Measurements from ENCODE around the gene ADAMTS12. TPM values are rescaled to one million over a fixed set of nuclear protein-coding genes. Genes with fewer than 3 reads are reported as not detected.

The ADAMTS12 gene
- polyA plus RNA-seq, 3 donors from 2014 or later = not detected

DNA sequence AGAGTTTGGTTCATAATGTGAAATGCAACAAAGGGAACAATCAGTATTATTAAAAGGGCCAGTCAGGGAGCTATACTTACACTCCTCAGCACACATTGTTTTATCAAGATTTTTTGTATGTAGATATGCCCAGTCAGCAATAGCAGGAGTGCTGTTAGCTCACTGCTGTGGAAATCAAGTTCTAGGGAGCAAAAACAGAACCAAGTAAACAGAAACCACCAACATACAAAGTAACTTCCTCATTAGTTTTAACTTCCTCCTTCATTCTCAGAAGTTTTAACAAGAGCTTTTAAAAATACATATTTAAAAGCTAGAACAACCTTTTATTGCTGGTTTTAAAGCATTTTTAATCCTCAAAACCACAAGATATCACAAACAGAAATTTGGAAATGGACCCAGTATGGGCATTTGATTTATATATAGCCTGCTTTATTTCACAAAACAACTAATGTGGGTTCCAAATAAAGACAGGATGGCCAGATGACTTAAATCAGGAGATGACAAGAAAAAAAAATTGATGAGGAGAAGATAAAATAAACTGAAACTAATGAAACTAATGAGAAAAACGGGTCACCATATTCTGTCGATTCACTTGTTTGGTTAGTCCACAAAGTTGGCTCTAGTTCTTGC lies 178.5 kb downstream of the ADAMTS12 start:
- Mint-ChIP-seq H3K9me3 (peaks cover 0 to 16% (median 7%) of the 10 kb centered on the region in 6 donors), H3K4me3 (no peak overlapping the region), H3K4me1 (no peaks in the 10 kb centered on the region), H3K27ac (no peak overlapping the region), H3K36me3 (no peaks in the 10 kb centered on the region), H3K27me3 (ENCODE audit: low read depth in 3 of 3) (peaks cover 0 to 2% (median 1%) of the 10 kb centered on the region in 3 donors)
- no peak for DNase-seq

DNA sequence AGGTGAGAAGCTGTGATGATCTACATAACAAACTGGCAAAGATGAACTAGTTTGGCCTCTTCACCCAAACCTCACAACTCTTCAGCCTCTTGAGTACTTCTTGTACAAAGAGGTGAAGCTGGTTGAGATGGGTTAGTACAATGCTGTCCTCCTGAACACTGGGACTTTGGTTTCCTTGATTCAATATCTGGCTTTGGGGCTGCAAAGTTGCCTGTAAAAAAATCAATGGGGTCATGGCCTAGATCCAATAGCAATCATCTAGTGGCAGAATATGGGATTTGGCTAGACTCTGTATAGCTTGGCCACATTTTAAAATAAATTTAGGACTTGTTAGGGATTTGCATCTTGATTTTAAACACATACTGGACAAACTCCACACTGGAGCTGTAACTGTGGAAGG lies 179.1 kb downstream of the ADAMTS12 start:
- H3K4me1 Mint-ChIP-seq = no peaks in the 10 kb centered on the region
- H3K27ac Mint-ChIP-seq = no peak overlapping the region
- peaks cover 3 to 16% (median 8%) of the 10 kb centered on the region in 6 donors for H3K9me3 Mint-ChIP-seq
- no peaks in the 10 kb centered on the region for H3K36me3 Mint-ChIP-seq
- peaks cover 1 to 3% (median 2%) of the 10 kb centered on the region in 3 donors for H3K27me3 Mint-ChIP-seq (ENCODE audit: low read depth in 3 of 3)
- no peak overlapping the region for H3K4me3 Mint-ChIP-seq
- DNase-seq = no peak

DNA sequence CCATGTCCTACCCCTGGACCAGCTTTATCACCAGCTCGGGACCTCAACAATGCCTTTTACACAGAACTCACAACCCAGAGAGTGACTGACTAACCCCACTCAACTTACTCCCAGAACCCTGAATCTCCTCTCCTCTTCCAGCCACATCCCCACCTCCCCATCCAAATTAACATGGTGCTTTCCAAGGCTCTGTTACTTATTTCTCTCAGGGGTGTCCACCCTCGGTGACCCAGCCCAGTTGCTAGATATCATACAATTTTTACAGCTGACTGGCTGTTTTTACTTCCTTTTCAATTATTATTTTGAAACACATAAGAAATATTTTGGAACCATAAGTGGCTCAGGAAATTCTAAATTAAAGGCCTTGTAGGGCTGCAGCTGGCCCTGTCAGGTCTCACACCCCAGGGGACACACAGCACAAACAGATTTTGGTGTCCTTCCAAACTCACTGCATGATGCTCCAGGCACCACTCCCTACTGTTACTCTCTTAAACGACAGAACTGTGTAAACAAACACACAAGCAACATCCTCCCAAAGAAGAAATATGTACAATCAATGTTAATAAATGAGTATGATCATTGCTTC lies 180.6 kb downstream of the ADAMTS12 start:
- peaks cover 5 to 25% (median 11%) of the 10 kb centered on the region in 6 donors for H3K9me3 Mint-ChIP-seq
- H3K27ac Mint-ChIP-seq = no peak overlapping the region
- H3K27me3 Mint-ChIP-seq (ENCODE audit: low read depth in 3 of 3) = peaks cover 1 to 2% (median 2%) of the 10 kb centered on the region in 3 donors
- no peak for DNase-seq
- H3K36me3 Mint-ChIP-seq = no peaks in the 10 kb centered on the region
- no peaks in the 10 kb centered on the region for H3K4me1 Mint-ChIP-seq
- H3K4me3 Mint-ChIP-seq = no peak overlapping the region

DNA sequence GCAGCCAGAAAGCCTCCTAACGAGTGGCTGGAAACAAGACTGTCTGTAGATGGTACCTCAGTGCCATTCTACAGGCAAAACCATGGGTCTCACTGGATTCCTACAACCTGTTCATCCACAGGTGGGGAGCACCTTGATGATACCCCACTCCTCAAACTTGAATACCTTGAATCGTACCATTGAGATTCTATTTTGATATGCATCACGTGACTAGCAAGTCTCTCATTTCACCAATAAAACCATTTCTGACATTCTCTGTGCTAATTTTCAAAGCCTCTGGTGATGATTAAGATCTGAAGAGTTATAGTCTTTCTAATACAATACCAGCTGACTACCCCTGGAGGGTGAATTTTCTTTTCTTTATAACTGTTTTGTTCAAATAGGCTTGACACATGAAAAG lies 188.9 kb downstream of the ADAMTS12 start:
- Mint-ChIP-seq H3K4me1 (no peaks in the 10 kb centered on the region), H3K36me3 (no peaks in the 10 kb centered on the region), H3K4me3 (no peak overlapping the region), H3K27ac (no peak overlapping the region), H3K27me3 (ENCODE audit: low read depth in 3 of 3) (peaks cover 0 to 4% (median 1%) of the 10 kb centered on the region in 3 donors), H3K9me3 (peaks cover 0 to 11% (median 8%) of the 10 kb centered on the region in 6 donors)
- no peak for DNase-seq

DNA sequence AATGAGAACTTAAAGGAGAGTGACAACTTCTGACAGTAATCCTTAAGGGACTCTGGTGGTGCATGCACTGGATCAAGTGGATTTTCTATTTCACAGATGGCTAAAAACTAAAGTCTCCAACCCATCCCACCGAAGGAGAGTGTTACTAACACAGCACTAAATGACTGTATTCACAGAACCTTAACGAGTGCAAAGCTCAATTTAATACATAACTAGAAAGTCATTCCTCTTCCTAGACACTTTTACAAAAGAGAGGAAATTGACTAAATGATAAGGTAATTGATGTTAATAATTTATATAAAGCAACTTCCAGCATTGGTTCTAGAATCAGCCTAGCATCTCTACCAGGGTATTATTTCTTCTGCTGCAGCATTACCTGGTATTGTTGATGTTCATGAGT lies 189.8 kb downstream of the ADAMTS12 start:
- no peak overlapping the region for H3K4me3 Mint-ChIP-seq
- peaks cover 0 to 9% (median 6%) of the 10 kb centered on the region in 6 donors for H3K9me3 Mint-ChIP-seq
- no peak overlapping the region for H3K27ac Mint-ChIP-seq
- no peaks in the 10 kb centered on the region for H3K36me3 Mint-ChIP-seq
- peaks cover 0 to 3% (median 0%) of the 10 kb centered on the region in 3 donors for H3K27me3 Mint-ChIP-seq (ENCODE audit: low read depth in 3 of 3)
- DNase-seq = no peak
- H3K4me1 Mint-ChIP-seq = no peaks in the 10 kb centered on the region

DNA sequence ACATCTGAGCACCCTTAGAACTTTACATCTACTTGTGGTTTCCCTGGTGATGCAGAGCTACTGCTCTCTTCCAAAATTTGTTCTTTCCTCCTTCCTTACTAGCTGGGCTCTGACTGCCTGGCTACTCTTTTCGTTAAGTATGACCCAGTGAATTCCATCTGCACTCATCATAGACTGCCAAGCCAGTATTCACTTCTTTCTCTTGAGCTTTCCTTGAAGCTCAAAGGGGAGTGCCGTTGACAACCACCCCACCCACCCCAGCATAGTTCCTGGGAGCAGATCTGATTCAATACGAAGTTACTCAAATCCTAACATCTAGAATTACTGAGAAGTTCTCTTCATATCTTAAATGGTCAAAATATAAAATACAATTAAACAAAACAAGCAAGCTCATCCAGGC lies 190.5 kb downstream of the ADAMTS12 start:
- DNase-seq = no peak
- Mint-ChIP-seq H3K27ac (no peak overlapping the region), H3K9me3 (peaks cover 0 to 3% (median 0%) of the 10 kb centered on the region in 6 donors), H3K27me3 (ENCODE audit: low read depth in 3 of 3) (peaks cover 0 to 3% (median 0%) of the 10 kb centered on the region in 3 donors), H3K36me3 (no peaks in the 10 kb centered on the region), H3K4me1 (no peaks in the 10 kb centered on the region), H3K4me3 (no peak overlapping the region)

DNA sequence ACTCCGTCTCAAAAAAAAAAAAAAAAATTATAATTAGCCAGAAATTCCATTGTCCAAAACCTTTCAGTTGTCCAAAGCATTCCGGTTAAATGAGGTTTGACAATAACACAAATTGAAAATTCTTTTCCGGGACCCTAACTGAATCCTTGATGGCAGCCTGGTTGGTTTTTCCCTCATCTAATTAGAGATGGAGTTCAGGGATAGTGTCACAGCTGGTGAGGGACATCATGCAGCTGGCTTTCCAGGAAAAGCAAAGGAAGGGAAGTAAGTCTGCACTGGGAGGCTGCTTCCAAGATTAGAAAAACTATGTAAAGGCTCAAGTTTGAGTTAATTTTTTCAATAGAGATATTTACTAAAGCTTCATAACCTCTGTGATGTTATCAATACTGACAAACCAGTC lies 195.4 kb downstream of the ADAMTS12 start:
- Mint-ChIP-seq H3K9me3 (peaks cover 0 to 10% (median 2%) of the 10 kb centered on the region in 6 donors), H3K4me3 (no peak overlapping the region), H3K27me3 (ENCODE audit: low read depth in 3 of 3) (peaks cover 0 to 6% (median 0%) of the 10 kb centered on the region in 3 donors), H3K4me1 (no peaks in the 10 kb centered on the region), H3K27ac (no peak overlapping the region), H3K36me3 (no peaks in the 10 kb centered on the region)
- DNase-seq = no peak

DNA sequence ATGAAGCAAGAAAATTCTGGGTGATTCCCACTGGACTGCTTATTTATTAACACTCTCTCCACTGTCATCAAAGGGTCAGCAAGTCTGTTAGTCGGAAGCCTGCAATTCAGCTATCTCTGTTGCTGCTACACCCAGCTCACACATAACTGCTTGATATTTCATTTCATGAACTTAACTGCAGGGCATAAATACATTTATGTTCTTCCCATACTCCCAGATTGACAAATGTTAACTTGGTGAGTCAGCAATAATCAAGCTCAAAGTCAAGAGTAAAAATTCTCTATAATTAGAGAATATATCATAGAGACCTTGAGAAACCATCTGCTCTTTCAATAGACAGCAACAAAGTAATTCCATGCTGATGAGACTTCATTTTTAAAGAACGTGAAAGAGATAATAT lies 198.8 kb downstream of the ADAMTS12 start:
- H3K36me3 Mint-ChIP-seq = no peaks in the 10 kb centered on the region
- peaks cover 0 to 10% (median 3%) of the 10 kb centered on the region in 6 donors for H3K9me3 Mint-ChIP-seq
- DNase-seq = no peak
- H3K27ac Mint-ChIP-seq = no peak overlapping the region
- peaks cover 0 to 6% (median 6%) of the 10 kb centered on the region in 3 donors for H3K27me3 Mint-ChIP-seq (ENCODE audit: low read depth in 3 of 3)
- H3K4me1 Mint-ChIP-seq = no peaks in the 10 kb centered on the region
- no peak overlapping the region for H3K4me3 Mint-ChIP-seq

DNA sequence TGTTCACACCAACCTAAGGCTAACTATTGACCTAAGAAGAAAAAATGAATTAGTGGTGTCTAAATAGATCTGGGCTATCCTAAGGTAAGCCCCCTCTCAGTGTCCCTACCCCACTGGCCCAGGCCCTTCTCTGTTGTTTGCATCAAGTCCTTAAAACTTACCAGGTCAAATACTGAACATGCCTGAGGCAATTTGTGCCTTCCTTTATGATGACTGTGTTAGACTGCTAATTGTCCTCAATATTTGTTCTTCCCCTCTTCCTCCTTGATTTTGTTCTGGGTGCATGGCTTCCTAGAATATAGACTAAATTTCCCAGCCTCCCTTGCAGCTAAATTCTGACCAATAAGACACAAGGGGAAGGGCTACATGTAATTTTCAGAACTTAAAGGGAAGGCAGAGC lies 199.9 kb downstream of the ADAMTS12 start:
- peaks cover 0 to 6% (median 6%) of the 10 kb centered on the region in 3 donors for H3K27me3 Mint-ChIP-seq (ENCODE audit: low read depth in 3 of 3)
- peaks cover 0 to 10% (median 3%) of the 10 kb centered on the region in 6 donors for H3K9me3 Mint-ChIP-seq
- H3K4me1 Mint-ChIP-seq = no peaks in the 10 kb centered on the region
- no peak for DNase-seq
- no peak overlapping the region for H3K4me3 Mint-ChIP-seq
- no peaks in the 10 kb centered on the region for H3K36me3 Mint-ChIP-seq
- no peak overlapping the region for H3K27ac Mint-ChIP-seq

DNA sequence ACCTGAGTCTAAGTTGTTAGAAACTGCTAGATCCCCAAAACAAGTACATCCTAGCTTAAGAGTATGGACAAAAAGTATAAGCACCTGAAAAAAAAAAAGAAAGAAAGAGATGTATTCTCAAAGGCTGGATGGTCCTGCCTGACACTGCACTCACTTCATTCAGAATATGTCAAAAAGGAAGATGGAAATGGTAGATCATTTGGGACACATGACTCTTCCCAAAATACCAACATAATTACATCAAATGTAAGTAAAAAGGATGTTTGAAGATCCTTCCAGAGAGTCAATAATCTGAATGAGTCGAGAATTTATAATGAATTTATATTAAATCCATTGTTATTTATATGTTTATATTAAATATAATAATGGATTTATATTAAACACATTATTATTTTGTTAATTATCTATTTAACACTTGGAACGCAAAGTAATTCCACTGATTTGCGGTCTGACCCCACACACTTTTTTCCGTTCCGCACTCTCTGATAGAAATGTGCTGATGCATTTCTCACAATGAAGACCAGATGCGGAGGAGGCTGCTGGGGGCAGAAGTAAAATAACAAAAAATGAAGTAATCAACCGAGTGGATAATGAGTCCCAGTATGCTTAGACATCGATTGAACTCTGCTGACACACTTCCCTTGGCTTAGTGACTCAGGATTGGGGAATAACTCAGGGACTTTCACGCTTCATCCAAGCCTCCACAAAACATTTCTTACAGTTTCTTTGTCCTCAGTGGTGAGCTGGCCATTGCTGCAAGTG lies 201.2 kb downstream of the ADAMTS12 start:
- Mint-ChIP-seq H3K4me3 (no peak overlapping the region), H3K4me1 (no peaks in the 10 kb centered on the region), H3K27me3 (ENCODE audit: low read depth in 3 of 3) (peaks cover 0 to 6% (median 6%) of the 10 kb centered on the region in 3 donors), H3K36me3 (no peaks in the 10 kb centered on the region), H3K27ac (no peak overlapping the region), H3K9me3 (peaks cover 0 to 10% (median 3%) of the 10 kb centered on the region in 6 donors)
- DNase-seq = no peak

DNA sequence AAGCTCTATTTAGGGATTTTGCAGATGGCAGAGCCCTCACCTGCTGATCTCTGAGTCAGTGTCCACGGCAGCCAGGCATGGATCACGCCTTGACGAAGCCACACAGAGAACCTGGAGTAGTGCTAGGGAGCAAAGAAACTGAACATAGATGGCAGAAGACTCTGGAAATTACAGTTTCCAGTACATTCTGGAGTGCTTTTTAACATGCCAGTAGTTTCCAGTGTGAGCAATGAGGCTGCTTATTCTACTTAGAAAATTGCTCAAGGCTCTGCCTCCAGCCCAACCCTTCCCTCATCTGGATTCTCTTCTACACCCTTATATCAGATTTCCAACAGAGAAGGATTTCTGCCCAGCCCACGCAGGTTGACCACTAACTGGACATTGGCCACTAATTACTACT lies 203.3 kb downstream of the ADAMTS12 start:
- Mint-ChIP-seq H3K4me3 (no peak overlapping the region), H3K4me1 (no peaks in the 10 kb centered on the region), H3K27me3 (ENCODE audit: low read depth in 3 of 3) (peaks cover 0 to 6% (median 3%) of the 10 kb centered on the region in 3 donors), H3K27ac (no peak overlapping the region), H3K9me3 (peaks cover 0 to 4% (median 2%) of the 10 kb centered on the region in 6 donors), H3K36me3 (no peaks in the 10 kb centered on the region)
- DNase-seq = no peak

DNA sequence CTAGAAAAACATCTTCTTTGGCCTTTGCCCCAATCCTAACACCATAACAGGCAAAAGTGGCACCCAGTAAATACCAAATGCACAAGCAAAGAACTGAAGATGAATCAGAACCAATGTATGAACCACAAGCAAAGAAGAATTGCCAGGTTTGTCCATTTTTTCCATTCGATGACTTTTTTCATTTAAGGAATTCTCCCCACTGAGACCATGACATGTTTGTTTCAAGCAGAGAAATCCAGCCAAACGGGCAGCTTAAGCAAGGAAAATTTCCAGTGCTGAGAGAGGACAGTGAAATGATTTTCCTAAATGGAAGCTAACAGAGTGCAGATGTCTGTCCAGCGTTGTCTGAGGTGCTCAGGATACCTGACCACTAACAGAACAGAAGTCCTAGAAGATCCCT lies 203.7 kb downstream of the ADAMTS12 start:
- no peaks in the 10 kb centered on the region for H3K36me3 Mint-ChIP-seq
- peaks cover 0 to 6% (median 3%) of the 10 kb centered on the region in 3 donors for H3K27me3 Mint-ChIP-seq (ENCODE audit: low read depth in 3 of 3)
- no peak for DNase-seq
- H3K4me3 Mint-ChIP-seq = no peak overlapping the region
- peaks cover 0 to 4% (median 0%) of the 10 kb centered on the region in 6 donors for H3K9me3 Mint-ChIP-seq
- no peaks in the 10 kb centered on the region for H3K4me1 Mint-ChIP-seq
- H3K27ac Mint-ChIP-seq = no peak overlapping the region

DNA sequence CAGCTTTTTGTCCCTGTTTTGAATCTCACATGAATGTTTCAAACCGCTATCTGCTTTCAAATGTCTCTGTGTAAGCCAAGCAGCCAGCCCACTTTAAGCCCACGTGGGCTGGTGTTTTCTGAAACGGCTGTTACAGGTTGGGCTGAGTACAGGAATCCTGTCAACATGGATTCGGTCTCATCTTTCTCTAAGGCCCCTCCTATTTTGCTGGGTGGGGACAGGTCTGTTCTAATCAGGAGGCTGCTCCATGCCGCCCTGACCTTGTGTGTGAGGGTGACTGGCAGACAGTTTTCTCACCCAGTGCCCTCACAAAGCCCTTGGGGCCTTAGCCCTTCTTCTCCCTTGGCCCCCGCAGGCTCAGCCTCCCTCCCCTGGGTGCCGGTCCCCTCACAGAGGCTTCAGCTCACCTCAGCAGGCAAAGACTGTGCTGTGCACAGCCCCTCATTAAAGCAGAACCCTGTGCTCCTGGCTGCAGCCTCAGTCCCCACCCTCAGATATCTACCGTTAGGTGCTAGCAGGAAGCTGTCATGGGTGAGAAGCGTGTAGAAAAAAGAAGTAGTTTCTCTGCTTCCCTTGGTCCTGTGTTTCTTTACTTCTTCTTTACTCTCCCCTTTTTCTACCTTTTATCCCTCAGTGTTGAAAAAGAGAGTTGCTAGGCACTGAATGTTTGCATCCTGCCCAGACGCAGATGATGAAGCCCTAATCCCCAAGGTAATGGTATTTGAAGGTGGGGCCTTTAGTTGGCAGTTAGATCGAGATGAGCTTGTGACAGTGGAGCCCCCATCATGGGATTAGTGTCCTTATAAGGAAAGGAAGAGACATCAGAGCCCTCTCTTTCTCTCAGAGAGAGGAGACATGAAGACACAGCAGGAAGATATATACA lies 205.7 kb downstream of the ADAMTS12 start:
- DNase-seq = no peak
- no peak overlapping the region for H3K27ac Mint-ChIP-seq
- H3K27me3 Mint-ChIP-seq (ENCODE audit: low read depth in 3 of 3) = peaks cover 0 to 6% (median 0%) of the 10 kb centered on the region in 3 donors
- no peaks in the 10 kb centered on the region for H3K4me1 Mint-ChIP-seq
- no peak overlapping the region for H3K4me3 Mint-ChIP-seq
- H3K36me3 Mint-ChIP-seq = no peaks in the 10 kb centered on the region
- H3K9me3 Mint-ChIP-seq = peaks cover 0 to 6% (median 0%) of the 10 kb centered on the region in 6 donors
